ENCODE data around the gene CCDC141.

The CCDC141 gene

GRCh38 chr2:178843697-178844096, 206.2 kb downstream of the CCDC141 start:
- Histone ChIP-seq H3K4me3 (ENCODE audit: insufficient read depth, low read depth, low read length) (no peak overlapping the region), H3K27ac (ENCODE audit: insufficient read depth, low read depth, low read length, poor library complexity, severe bottlenecking) (no peak overlapping the region), H3K4me1 (ENCODE audit: control insufficient read depth, insufficient read depth, low read length) (no peaks in the 10 kb centered on the region), H3K36me3 (ENCODE audit: control insufficient read depth, insufficient read depth, low read length) (no peaks in the 10 kb centered on the region), H3K9me3 (ENCODE audit: control insufficient read depth, low read length) (no peaks in the 10 kb centered on the region), H3K27me3 (ENCODE audit: control insufficient read depth, insufficient read depth, low read length, poor library complexity, severe bottlenecking) (no peaks in the 10 kb centered on the region)
- 100% methylated on average over 1 of the region's 1 CpG; no CpG with 5 or more reads in 1 of the 2 experiments for WGBS, 2 experiments

GRCh38 chr2:178836807-178837206, 213.1 kb downstream of the CCDC141 start:
- H3K4me1 ChIP-seq (ENCODE audit: control insufficient read depth, insufficient read depth, low read length) = no peaks in the 10 kb centered on the region
- no peaks in the 10 kb centered on the region for H3K36me3 ChIP-seq (ENCODE audit: control insufficient read depth, insufficient read depth, low read length)
- H3K4me3 ChIP-seq (ENCODE audit: insufficient read depth, low read depth, low read length) = no peak overlapping the region
- no peaks in the 10 kb centered on the region for H3K9me3 ChIP-seq (ENCODE audit: control insufficient read depth, low read length)
- no peak overlapping the region for H3K27ac ChIP-seq (ENCODE audit: insufficient read depth, low read depth, low read length, poor library complexity, severe bottlenecking)
- no peaks in the 10 kb centered on the region for H3K27me3 ChIP-seq (ENCODE audit: control insufficient read depth, insufficient read depth, low read length, poor library complexity, severe bottlenecking)
- 60 to 64% methylated on average over 4 of the region's 4 CpGs for WGBS, 2 experiments

- no peaks in the 10 kb centered on the region for H3K9me3 ChIP-seq (ENCODE audit: control insufficient read depth, low read length)
- no peak overlapping the region for H3K27ac ChIP-seq (ENCODE audit: insufficient read depth, low read depth, low read length, poor library complexity, severe bottlenecking)
- H3K27me3 ChIP-seq (ENCODE audit: control insufficient read depth, insufficient read depth, low read length, poor library complexity, severe bottlenecking) = no peaks in the 10 kb centered on the region
- H3K4me1 ChIP-seq (ENCODE audit: control insufficient read depth, insufficient read depth, low read length) = no peaks in the 10 kb centered on the region
- H3K4me3 ChIP-seq (ENCODE audit: insufficient read depth, low read depth, low read length) = no peak overlapping the region
- no peaks in the 10 kb centered on the region for H3K36me3 ChIP-seq (ENCODE audit: control insufficient read depth, insufficient read depth, low read length)
- 92% methylated on average over 9 of the region's 9 CpGs for WGBS, 2 experiments
Observed at GRCh38 chr2:178834086-178834485, 215.9 kb downstream of the CCDC141 start.

GRCh38 chr2:178833382-178833781, 216.6 kb downstream of the CCDC141 start:
- Histone ChIP-seq H3K27me3 (ENCODE audit: control insufficient read depth, insufficient read depth, low read length, poor library complexity, severe bottlenecking) (no peaks in the 10 kb centered on the region), H3K36me3 (ENCODE audit: control insufficient read depth, insufficient read depth, low read length) (no peaks in the 10 kb centered on the region), H3K27ac (ENCODE audit: insufficient read depth, low read depth, low read length, poor library complexity, severe bottlenecking) (no peak overlapping the region), H3K9me3 (ENCODE audit: control insufficient read depth, low read length) (no peaks in the 10 kb centered on the region), H3K4me1 (ENCODE audit: control insufficient read depth, insufficient read depth, low read length) (no peaks in the 10 kb centered on the region), H3K4me3 (ENCODE audit: insufficient read depth, low read depth, low read length) (no peak overlapping the region)
- 95% methylated on average over 5 of the region's 5 CpGs for WGBS, 2 experiments

- Histone ChIP-seq H3K27ac (ENCODE audit: insufficient read depth, low read depth, low read length, poor library complexity, severe bottlenecking) (no peak overlapping the region), H3K27me3 (ENCODE audit: control insufficient read depth, insufficient read depth, low read length, poor library complexity, severe bottlenecking) (no peaks in the 10 kb centered on the region), H3K4me3 (ENCODE audit: insufficient read depth, low read depth, low read length) (no peak overlapping the region), H3K9me3 (ENCODE audit: control insufficient read depth, low read length) (no peaks in the 10 kb centered on the region), H3K36me3 (ENCODE audit: control insufficient read depth, insufficient read depth, low read length) (no peaks in the 10 kb centered on the region), H3K4me1 (ENCODE audit: control insufficient read depth, insufficient read depth, low read length) (no peaks in the 10 kb centered on the region)
- WGBS, 2 experiments = 79 to 86% methylated on average over 2 of the region's 2 CpGs
Observed at GRCh38 chr2:178830451-178830850, 219.5 kb downstream of the CCDC141 start.

- WGBS, 2 experiments = 89 to 90% methylated on average over 2 to 3 of the region's 3 CpGs
- no peaks in the 10 kb centered on the region for H3K27me3 ChIP-seq (ENCODE audit: control insufficient read depth, insufficient read depth, low read length, poor library complexity, severe bottlenecking)
Observed at GRCh38 chr2:178829981-178830380, 220.0 kb downstream of the CCDC141 start.

GRCh38 chr2:178829299-178829960, 220.5 kb downstream of the CCDC141 start:
- no peak overlapping the region for H3K27ac ChIP-seq (ENCODE audit: insufficient read depth, low read depth, low read length, poor library complexity, severe bottlenecking)
- no peaks in the 10 kb centered on the region for H3K27me3 ChIP-seq (ENCODE audit: control insufficient read depth, insufficient read depth, low read length, poor library complexity, severe bottlenecking)
- 91 to 96% methylated on average over 3 of the region's 3 CpGs for WGBS, 2 experiments
- H3K9me3 ChIP-seq (ENCODE audit: control insufficient read depth, low read length) = no peaks in the 10 kb centered on the region
- no peak overlapping the region for H3K4me3 ChIP-seq (ENCODE audit: insufficient read depth, low read depth, low read length)
- H3K4me1 ChIP-seq (ENCODE audit: control insufficient read depth, insufficient read depth, low read length) = no peaks in the 10 kb centered on the region
- H3K36me3 ChIP-seq (ENCODE audit: control insufficient read depth, insufficient read depth, low read length) = no peaks in the 10 kb centered on the region

More at GRCh38 chr2:178829981-178830380, 220.0 kb downstream of the CCDC141 start:
- no peaks in the 10 kb centered on the region for H3K9me3 ChIP-seq (ENCODE audit: control insufficient read depth, low read length)
- H3K36me3 ChIP-seq (ENCODE audit: control insufficient read depth, insufficient read depth, low read length) = no peaks in the 10 kb centered on the region
- no peak overlapping the region for H3K27ac ChIP-seq (ENCODE audit: insufficient read depth, low read depth, low read length, poor library complexity, severe bottlenecking)
- H3K4me1 ChIP-seq (ENCODE audit: control insufficient read depth, insufficient read depth, low read length) = no peaks in the 10 kb centered on the region
- no peak overlapping the region for H3K4me3 ChIP-seq (ENCODE audit: insufficient read depth, low read depth, low read length)

- Histone ChIP-seq H3K36me3 (ENCODE audit: control insufficient read depth, insufficient read depth, low read length) (no peaks in the 10 kb centered on the region), H3K9me3 (ENCODE audit: control insufficient read depth, low read length) (no peaks in the 10 kb centered on the region), H3K27me3 (ENCODE audit: control insufficient read depth, insufficient read depth, low read length, poor library complexity, severe bottlenecking) (no peaks in the 10 kb centered on the region), H3K4me3 (ENCODE audit: insufficient read depth, low read depth, low read length) (no peak overlapping the region), H3K4me1 (ENCODE audit: control insufficient read depth, insufficient read depth, low read length) (no peaks in the 10 kb centered on the region), H3K27ac (ENCODE audit: insufficient read depth, low read depth, low read length, poor library complexity, severe bottlenecking) (no peak overlapping the region)
- WGBS, 2 experiments = 89 to 93% methylated on average over 2 to 3 of the region's 4 CpGs
Observed at GRCh38 chr2:178828486-178828881, 221.5 kb downstream of the CCDC141 start.

- H3K4me3 ChIP-seq (ENCODE audit: insufficient read depth, low read depth, low read length) = no peak overlapping the region
- no peaks in the 10 kb centered on the region for H3K27me3 ChIP-seq (ENCODE audit: control insufficient read depth, insufficient read depth, low read length, poor library complexity, severe bottlenecking)
- WGBS, 2 experiments = 83 to 86% methylated on average over 9 of the region's 9 CpGs
- no peaks in the 10 kb centered on the region for H3K4me1 ChIP-seq (ENCODE audit: control insufficient read depth, insufficient read depth, low read length)
- H3K36me3 ChIP-seq (ENCODE audit: control insufficient read depth, insufficient read depth, low read length) = no peaks in the 10 kb centered on the region
- H3K27ac ChIP-seq (ENCODE audit: insufficient read depth, low read depth, low read length, poor library complexity, severe bottlenecking) = no peak overlapping the region
- H3K9me3 ChIP-seq (ENCODE audit: control insufficient read depth, low read length) = no peaks in the 10 kb centered on the region
Observed at GRCh38 chr2:178827739-178828485, 222.0 kb downstream of the CCDC141 start.

GRCh38 chr2:178827111-178827510, 222.8 kb downstream of the CCDC141 start:
- H3K4me3 ChIP-seq (ENCODE audit: insufficient read depth, low read depth, low read length) = no peak overlapping the region
- no peaks in the 10 kb centered on the region for H3K36me3 ChIP-seq (ENCODE audit: control insufficient read depth, insufficient read depth, low read length)
- no peaks in the 10 kb centered on the region for H3K27me3 ChIP-seq (ENCODE audit: control insufficient read depth, insufficient read depth, low read length, poor library complexity, severe bottlenecking)
- 89 to 96% methylated on average over 1 of the region's 1 CpG for WGBS, 2 experiments
- no peaks in the 10 kb centered on the region for H3K4me1 ChIP-seq (ENCODE audit: control insufficient read depth, insufficient read depth, low read length)
- no peak overlapping the region for H3K27ac ChIP-seq (ENCODE audit: insufficient read depth, low read depth, low read length, poor library complexity, severe bottlenecking)
- H3K9me3 ChIP-seq (ENCODE audit: control insufficient read depth, low read length) = no peaks in the 10 kb centered on the region
